A549 (cell line): ENCODE data around the gene PID1. TPM values are rescaled to one million over a fixed set of nuclear protein-coding genes. Genes with fewer than 3 reads are reported as not detected.

ENCODE experiments used
- ATAC-seq, 2 experiments: fragments of 200-7000 bp in 1 of 2; fragments of >200 bp in 1 of 2; cut with Nextera tagmentation in 1 of 2; cut with Tn5 transposase in 1 of 2; 3 replicates each; pipeline versions ENCODE4 v1.8.0 to v1.9.1; 2018 to 2020; ENCODE audit warnings: mild to moderate bottlenecking in 1 of 2, moderate library complexity in 1 of 2
- CTCF ChIA-PET: fragments of 300-600 bp; sonication (Branson Sonifier 250); formaldehyde crosslinking; extraction: SDS; loops from one replicate; lab custom pipeline; 2021; ENCODE audit warnings: antibody characterized with exemption, inconsistent platforms; lab: Yijun Ruan, JAX
- POLR2A ChIA-PET: fragments of 350-600 bp; formaldehyde crosslinking; extraction: SDS; loops from one replicate; lab custom pipeline; 2021; ENCODE audit warnings: antibody characterized with exemption, inconsistent platforms; lab: Yijun Ruan, JAX
- DNase-seq, 2 experiments: peaks; one replicate each; pipeline versions ENCODE4 v3.0.0 to v3.0.0-alpha.2; 2011 to 2016; ENCODE audit warnings: low read depth in 1 of 2, low spot score in 1 of 2
- FAIRE-seq: peaks from 2 replicates; lab custom pipeline; 2011; peaks lifted over from hg19 to GRCh38; lab: Jason Lieb, UNC
- H3K27ac ChIP-seq, 2 experiments: fragments of >200 bp; sonication (Bioruptor Twin); formaldehyde crosslinking; 3 replicates each; pipeline ENCODE4 v1.5.1; 2016 to 2017
- H3K4me1 ChIP-seq: fragments of >200 bp; sonication (Bioruptor Twin); formaldehyde crosslinking; 3 replicates; pipeline ENCODE4 v1.6.1; 2016
- H3K4me2 ChIP-seq: fragments of >200 bp; sonication (Bioruptor Twin); formaldehyde crosslinking; 3 replicates; pipeline ENCODE4 v1.6.1; 2016
- H3K4me3 ChIP-seq: fragments of >200 bp; sonication (Bioruptor Twin); formaldehyde crosslinking; 3 replicates; pipeline ENCODE4 v1.5.1; 2016
- H3K9me3 ChIP-seq: fragments of >200 bp; sonication (Bioruptor Twin); formaldehyde crosslinking; 3 replicates; pipeline ENCODE4 v1.6.1; 2016
- BHLHE40 ChIP-seq: IDR thresholded peaks from 2 replicates; pipeline ENCODE4 v1.6.1; 2012; ENCODE audit warnings: low read depth, low read length, inconsistent platforms
- CBX2 ChIP-seq: fragments of 200-600 bp; sonication (generic); IDR thresholded peaks from 2 replicates; pipeline ENCODE4 v1.6.1; 2016; ENCODE audit warnings: low read depth, mild to moderate bottlenecking, borderline replicate concordance
- CBX8 ChIP-seq: fragments of 200-600 bp; sonication (generic); IDR thresholded peaks from 2 replicates; pipeline ENCODE4 v1.6.1; 2016
- CHD4 ChIP-seq: fragments of 200-600 bp; sonication (generic); IDR thresholded peaks from 2 replicates; pipeline ENCODE4 v1.6.1; 2016; ENCODE audit warnings: antibody characterized with exemption, mild to moderate bottlenecking, borderline replicate concordance
- CTCF ChIP-seq: fragments of >200 bp; sonication (Bioruptor Twin); formaldehyde crosslinking; IDR thresholded peaks from 3 replicates; pipeline ENCODE4 v1.5.1; 2016
- EHMT2 ChIP-seq: fragments of 200-600 bp; sonication (generic); IDR thresholded peaks from 2 replicates; pipeline ENCODE4 v1.6.1; 2016; ENCODE audit warnings: antibody characterized with exemption, low read depth, mild to moderate bottlenecking, moderate library complexity
- ELK1 ChIP-seq: fragments of 150-350 bp; IDR thresholded peaks from 2 replicates; pipeline ENCODE4 v1.6.1; 2014; ENCODE audit warnings: low read depth, mild to moderate bottlenecking, low read length
- EP300 ChIP-seq, 2 experiments: fragments of >200 bp; sonication (Bioruptor Twin); formaldehyde crosslinking; IDR thresholded peaks; 2 replicates in 1 of 2; 3 replicates in 1 of 2; pipeline ENCODE4 v1.6.1; 2016 to 2017
- FOSB ChIP-seq: fragments of 250-450 bp; sonication (Bioruptor Pico); IDR thresholded peaks from 2 replicates; pipeline ENCODE4 v1.5.0; 2020; ENCODE audit warnings: mild to moderate bottlenecking, moderate library complexity
- HES2 ChIP-seq: fragments of >200 bp; sonication (Bioruptor Twin); formaldehyde crosslinking; IDR thresholded peaks from 2 replicates; pipeline ENCODE4 v1.6.1; 2016
- HEYL ChIP-seq: fragments of 250-450 bp; sonication (Bioruptor Pico); IDR thresholded peaks from 2 replicates; pipeline ENCODE4 v1.8.0; 2021; ENCODE audit warnings: mild to moderate bottlenecking, moderate library complexity
- HMGXB4 ChIP-seq: fragments of 250-450 bp; sonication (Bioruptor Pico); IDR thresholded peaks from 2 replicates; pipeline ENCODE4 v1.5.0; 2021; ENCODE audit warnings: mild to moderate bottlenecking, moderate library complexity, borderline replicate concordance
- HOXA7 ChIP-seq: fragments of 250-450 bp; sonication (Bioruptor Pico); IDR thresholded peaks from 2 replicates; pipeline ENCODE4 v1.5.0; 2020; ENCODE audit warnings: mild to moderate bottlenecking, moderate library complexity
- HOXB13 ChIP-seq: fragments of 250-450 bp; sonication (Bioruptor Pico); IDR thresholded peaks from 2 replicates; pipeline ENCODE4 v1.5.0; 2020; ENCODE audit warnings: low read depth, mild to moderate bottlenecking, moderate library complexity
- KDM5A ChIP-seq: fragments of 200-600 bp; sonication (generic); IDR thresholded peaks from 2 replicates; pipeline ENCODE4 v1.6.1; 2016; ENCODE audit warnings: antibody characterized with exemption, mild to moderate bottlenecking
- NFE2L2 ChIP-seq: fragments of 150-350 bp; conservative IDR thresholded peaks from 2 replicates; pipeline ENCODE4 v1.6.1; 2014; ENCODE audit warnings: low read length
- NR3C1 ChIP-seq: fragments of >200 bp; sonication (Bioruptor Twin); formaldehyde crosslinking; IDR thresholded peaks from 3 replicates; pipeline ENCODE4 v1.6.1; 2017
- RARB ChIP-seq: fragments of 250-450 bp; sonication (Bioruptor Pico); IDR thresholded peaks from 2 replicates; pipeline ENCODE4 v1.8.0; 2021; ENCODE audit warnings: mild to moderate bottlenecking, moderate library complexity
- ZC3H11A ChIP-seq: fragments of 450-650 bp; IDR thresholded peaks from 2 replicates; pipeline ENCODE4 v1.6.1; 2014; ENCODE audit warnings: antibody characterized with exemption, mild to moderate bottlenecking
- ZFP36 ChIP-seq: fragments of 450-650 bp; IDR thresholded peaks from 2 replicates; pipeline ENCODE4 v1.6.1; 2014; ENCODE audit warnings: borderline replicate concordance; ENCODE audit not compliant: partially characterized antibody
- ZNF302 ChIP-seq: fragments of 250-450 bp; sonication (Bioruptor Pico); IDR thresholded peaks from 2 replicates; pipeline ENCODE4 v1.9.0; 2021; ENCODE audit warnings: inconsistent platforms, mild to moderate bottlenecking, moderate library complexity
- WGBS: methylation state at CpG from one replicate; pipeline ENCODE4 v1.1.6; 2017; ENCODE audit errors: missing lambda C conversion rate; 5-methylcytosine and 5-hydroxymethylcytosine counted together
- polyA plus RNA-seq, 4 experiments: library from polyadenylated mRNA; depleted of rRNA in 3 of 4; stranded (reverse); fragments of >200 nt; fragmentation: RNase III in 1 of 4; extraction: RNeasy Plus Mini Kit Qiagen cat#74134 plus additional on column Dnase treatment in 1 of 4; gene quantifications; 2 replicates in 3 of 4; 3 replicates in 1 of 4; pipeline ENCODE4 v1.2.3, GENCODE V29; 2011 to 2017

Gene PID1
- polyA plus RNA-seq, 2 of the 4 experiments (the other 2 are of a cell fraction), result 0.75 to 2.7 TPM

- no peak overlapping the region for H3K27ac ChIP-seq
- H3K9me3 ChIP-seq, result no peaks in the 10 kb centered on the region
- ChIA-PET CTCF (interaction anchor here (0.8 kb wide), 1 partner anchor 17 kb away, joined by 4 read pairs; no protein-coding TSS in a partner anchor), POLR2A (no interaction called here)
- no peaks in the 10 kb centered on the region for H3K4me1 ChIP-seq
- no peak for DNase-seq
- WGBS, result 37% methylated on average over 3 of the region's 3 CpGs
- TF ChIP-seq HEYL, result no peak
- no peak for TF ChIP-seq FOSB
- TF ChIP-seq NR3C1, result no peak
- TF ChIP-seq CTCF, result no peak
- no peak for FAIRE-seq
- ATAC-seq, result no peak
- H3K4me2 ChIP-seq, result no peak overlapping the region
- no peak overlapping the region for H3K4me3 ChIP-seq
These were observed 211.6 kb downstream of the PID1 start for GRCh38 chr2:229059331-229060033.

GRCh38 chr2:229057976-229058553, 213.0 kb downstream of the PID1 start:
- Histone ChIP-seq H3K27ac (no peak overlapping the region), H3K4me1 (no peaks in the 10 kb centered on the region), H3K4me2 (no peak overlapping the region), H3K9me3 (no peaks in the 10 kb centered on the region), H3K4me3 (no peak overlapping the region)
- FAIRE-seq, result no peak
- ChIA-PET CTCF (interaction anchor here (0.7 kb wide), 1 partner anchor 347 kb away, joined by 5 read pairs; no protein-coding TSS in a partner anchor), POLR2A (no interaction called here)
- no peak for DNase-seq
- no peak for ATAC-seq
- TF ChIP-seq BHLHE40 (no peak), EP300 (IDR thresholded peaks at IDR 0.05) (no peak), ZFP36 (no peak), HOXB13 (CRISPR knock-in tag) (no peak), CBX2 (no peak), HOXA7 (no peak), HMGXB4 (CRISPR knock-in tag) (no peak), HES2 (no peak), KDM5A (no peak), ZNF302 (CRISPR knock-in tag) (no peak), CBX8 (no peak), ELK1 (no peak), ZC3H11A (no peak), NFE2L2 (no peak), CHD4 (no peak), EHMT2 (no peak), RARB (no peak)
- WGBS, result 51% methylated on average over 4 of the region's 4 CpGs
